Gastrocnemius medialis (tissue), 4 donors: ENCODE data around the gene ARFGEF3.

Experiments
- POLR2A ChIP-seq, 2 donors: fragments of 450-650 bp; IDR thresholded peaks; one replicate each; pipeline ENCODE4 v1.6.1; 2017; ENCODE audit warnings: antibody characterized with exemption in 2 of 2, mild to moderate bottlenecking in 2 of 2, moderate library complexity in 2 of 2
- TF ChIP-seq, protein P1 (sequence below), 5 experiments: fragments of 450-650 bp in 3 of 5; fragments of 200-600 bp in 2 of 5; sonication (generic) in 2 of 5; IDR thresholded peaks in 4 of 5; conservative IDR thresholded peaks in 1 of 5; 1 replicate in 4 of 5; 2 replicates in 1 of 5; pipeline ENCODE4 v1.5.1; 2016 to 2019; ENCODE audit warnings: antibody characterized with exemption in 5 of 5, mild to moderate bottlenecking in 3 of 5, moderate library complexity in 3 of 5

DNA sequence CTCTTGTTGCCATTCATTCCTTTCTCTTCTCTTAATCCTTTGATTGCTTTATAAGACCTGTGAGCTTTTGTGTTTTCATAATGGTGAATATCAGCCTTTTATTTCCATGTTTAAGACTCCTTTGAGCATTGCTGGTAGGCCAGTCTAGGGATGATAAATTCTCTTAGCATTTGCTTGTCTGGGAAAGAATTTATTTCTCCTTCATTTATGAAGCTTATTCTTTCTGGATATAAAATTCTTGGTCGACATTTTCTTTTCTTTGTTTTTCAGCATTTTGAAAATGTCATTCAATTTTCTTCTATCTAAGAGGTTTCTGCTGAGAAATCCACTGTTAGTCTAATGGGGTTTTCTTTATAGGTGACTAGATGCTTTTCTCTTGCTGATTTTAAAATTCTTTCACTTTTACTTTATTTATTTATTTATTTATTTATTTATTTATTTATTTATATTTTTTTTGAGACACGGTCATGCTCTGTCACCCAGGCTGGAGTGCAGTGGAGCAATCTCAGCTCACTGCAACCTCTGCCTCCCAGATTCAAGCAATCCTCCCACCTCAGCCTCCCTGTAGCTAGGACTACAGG, 15.0 kb downstream of the ARFGEF3 start:
- TF ChIP-seq POLR2A (IDR thresholded peaks at IDR 0.05) = no peak
- TF ChIP-seq, protein P1, sequence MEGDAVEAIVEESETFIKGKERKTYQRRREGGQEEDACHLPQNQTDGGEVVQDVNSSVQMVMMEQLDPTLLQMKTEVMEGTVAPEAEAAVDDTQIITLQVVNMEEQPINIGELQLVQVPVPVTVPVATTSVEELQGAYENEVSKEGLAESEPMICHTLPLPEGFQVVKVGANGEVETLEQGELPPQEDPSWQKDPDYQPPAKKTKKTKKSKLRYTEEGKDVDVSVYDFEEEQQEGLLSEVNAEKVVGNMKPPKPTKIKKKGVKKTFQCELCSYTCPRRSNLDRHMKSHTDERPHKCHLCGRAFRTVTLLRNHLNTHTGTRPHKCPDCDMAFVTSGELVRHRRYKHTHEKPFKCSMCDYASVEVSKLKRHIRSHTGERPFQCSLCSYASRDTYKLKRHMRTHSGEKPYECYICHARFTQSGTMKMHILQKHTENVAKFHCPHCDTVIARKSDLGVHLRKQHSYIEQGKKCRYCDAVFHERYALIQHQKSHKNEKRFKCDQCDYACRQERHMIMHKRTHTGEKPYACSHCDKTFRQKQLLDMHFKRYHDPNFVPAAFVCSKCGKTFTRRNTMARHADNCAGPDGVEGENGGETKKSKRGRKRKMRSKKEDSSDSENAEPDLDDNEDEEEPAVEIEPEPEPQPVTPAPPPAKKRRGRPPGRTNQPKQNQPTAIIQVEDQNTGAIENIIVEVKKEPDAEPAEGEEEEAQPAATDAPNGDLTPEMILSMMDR (IDR thresholded peaks at IDR 0.05 in 4 of 5, conservative IDR thresholded peaks at IDR 0.05 in 1 of 5) = no peak
